H9 (cell line): Measurements from ENCODE around the gene SRGAP1. TPM values are rescaled to one million over a fixed set of nuclear protein-coding genes. Genes with fewer than 3 reads are reported as not detected.

Experiments used
- DNase-seq: peaks from one replicate; pipeline ENCODE4 v3.0.0-alpha.2; 2017
- H2AFZ ChIP-seq: one replicate; pipeline ENCODE4 v1.6.1; 2013; ENCODE audit warnings: mild to moderate bottlenecking, low read length, control low read depth, moderate library complexity
- H2AK5ac ChIP-seq: 2 replicates; pipeline ENCODE4 v1.6.1; 2013; ENCODE audit warnings: low read length, control low read depth, mixed read lengths; ENCODE audit not compliant: insufficient read length
- H2BK120ac ChIP-seq: one replicate; pipeline ENCODE4 v1.6.1; 2013; ENCODE audit warnings: low read depth, mild to moderate bottlenecking, low read length, control low read depth, inconsistent platforms; ENCODE audit not compliant: poor library complexity, severe bottlenecking
- H2BK12ac ChIP-seq: 2 replicates; pipeline ENCODE4 v1.6.1; 2013; ENCODE audit warnings: low read length, control low read depth, mixed read lengths, low read depth; ENCODE audit not compliant: insufficient read length
- H2BK15ac ChIP-seq: 2 replicates; pipeline ENCODE4 v1.6.1; 2013; ENCODE audit warnings: low read depth, low read length, control low read depth
- H2BK20ac ChIP-seq: one replicate; pipeline ENCODE4 v1.6.1; 2013; ENCODE audit warnings: low read depth, mild to moderate bottlenecking, low read length, control low read depth, inconsistent platforms; ENCODE audit not compliant: poor library complexity, severe bottlenecking
- H2BK5ac ChIP-seq: 2 replicates; pipeline ENCODE4 v1.6.1; 2013; ENCODE audit warnings: low read length, control low read depth, mixed read lengths; ENCODE audit not compliant: insufficient read length
- H3K14ac ChIP-seq: 2 replicates; pipeline ENCODE4 v1.6.1; 2013; ENCODE audit warnings: low read length, control low read depth; ENCODE audit not compliant: insufficient read depth
- H3K18ac ChIP-seq: 2 replicates; pipeline ENCODE4 v1.6.1; 2013; ENCODE audit warnings: low read depth, mild to moderate bottlenecking, mixed read lengths, low read length, control low read depth; ENCODE audit not compliant: insufficient read length
- H3K23ac ChIP-seq: 2 replicates; pipeline ENCODE4 v1.6.1; 2013; ENCODE audit warnings: low read length, control low read depth, mixed read lengths, low read depth; ENCODE audit not compliant: insufficient read length
- H3K23me2 ChIP-seq: 2 replicates; pipeline ENCODE4 v1.6.1; 2013; ENCODE audit warnings: low read depth, mild to moderate bottlenecking, mixed read lengths, low read length, control low read depth; ENCODE audit not compliant: insufficient read length, poor library complexity, severe bottlenecking
- H3K27ac ChIP-seq: 2 replicates; pipeline ENCODE4 v1.5.1; 2013; ENCODE audit warnings: low read length, control low read depth, mixed read lengths, low read depth; ENCODE audit not compliant: insufficient read length
- H3K27me3 ChIP-seq: 2 replicates; pipeline ENCODE4 v1.6.1; 2013; ENCODE audit warnings: low read length, control low read depth, inconsistent platforms; ENCODE audit not compliant: insufficient read depth
- H3K4ac ChIP-seq: 2 replicates; pipeline ENCODE4 v1.6.1; 2013; ENCODE audit warnings: low read depth, mild to moderate bottlenecking, control low read depth, inconsistent platforms, low read length, moderate library complexity
- H3K4me1 ChIP-seq: 2 replicates; pipeline ENCODE4 v1.6.1; 2013; ENCODE audit warnings: low read length, control low read depth, inconsistent platforms; ENCODE audit not compliant: insufficient read depth
- H3K4me2 ChIP-seq: 2 replicates; pipeline ENCODE4 v1.6.1; 2013; ENCODE audit warnings: low read length, control low read depth, mixed read lengths; ENCODE audit not compliant: insufficient read length, insufficient read depth
- H3K56ac ChIP-seq: 2 replicates; pipeline ENCODE4 v1.6.1; 2013; ENCODE audit warnings: low read depth, mild to moderate bottlenecking, mixed read lengths, low read length, control low read depth; ENCODE audit not compliant: insufficient read length
- H3K79me1 ChIP-seq: 2 replicates; pipeline ENCODE4 v1.6.1; 2013; ENCODE audit warnings: low read depth, mild to moderate bottlenecking, moderate library complexity, low read length, control low read depth, inconsistent platforms; ENCODE audit not compliant: insufficient read depth, poor library complexity, severe bottlenecking
- H3K79me2 ChIP-seq: 2 replicates; pipeline ENCODE4 v1.6.1; 2013; ENCODE audit warnings: low read length, control low read depth, inconsistent platforms; ENCODE audit not compliant: insufficient read depth
- H3K9ac ChIP-seq: 2 replicates; pipeline ENCODE4 v1.6.1; 2013; ENCODE audit warnings: low read length, control low read depth, mixed read lengths; ENCODE audit not compliant: insufficient read length; ENCODE audit errors: extremely low read depth
- H3K9me3 ChIP-seq: one replicate; pipeline ENCODE4 v1.6.1; 2013; ENCODE audit warnings: low read depth, low read length, inconsistent platforms; ENCODE audit not compliant: control insufficient read depth
- H3T11ph ChIP-seq: one replicate; pipeline ENCODE4 v1.6.1; 2013; ENCODE audit warnings: mild to moderate bottlenecking, low read length, control low read depth, inconsistent platforms
- H4K20me1 ChIP-seq: one replicate; pipeline ENCODE4 v1.6.1; 2013; ENCODE audit not compliant: control insufficient read depth, insufficient read length, insufficient read depth
- H4K5ac ChIP-seq: 2 replicates; pipeline ENCODE4 v1.6.1; 2013; ENCODE audit warnings: low read depth, mild to moderate bottlenecking, mixed read lengths, low read length, control low read depth; ENCODE audit not compliant: insufficient read length
- H4K8ac ChIP-seq: replicated peaks from 2 replicates; pipeline ENCODE4 v1.6.1; 2013; ENCODE audit warnings: low read length, control low read depth, mixed read lengths, low read depth; ENCODE audit not compliant: insufficient read length
- H4K91ac ChIP-seq: 2 replicates; pipeline ENCODE4 v1.6.1; 2013; ENCODE audit warnings: low read depth, mild to moderate bottlenecking, moderate library complexity, mixed read lengths, low read length, control low read depth; ENCODE audit not compliant: insufficient read length
- H3K27ac Mint-ChIP-seq, 3 experiments: 2 replicates in 2 of 3; 3 replicates in 1 of 3; pipeline ENCODE4 v1.8.0; 2020 to 2021; ENCODE audit warnings: mixed read lengths in 3 of 3, mild to moderate bottlenecking in 1 of 3, moderate library complexity in 1 of 3
- H3K27me3 Mint-ChIP-seq: 2 replicates; pipeline ENCODE4 v1.8.0; 2021; ENCODE audit warnings: low read depth, mild to moderate bottlenecking, moderate library complexity, mixed read lengths
- H3K36me3 Mint-ChIP-seq, 3 experiments: 2 replicates in 2 of 3; 3 replicates in 1 of 3; pipeline ENCODE4 v1.8.0; 2020 to 2021; ENCODE audit warnings: low read depth in 3 of 3, mixed read lengths in 3 of 3; ENCODE audit not compliant: insufficient read depth in 1 of 3
- H3K4me1 Mint-ChIP-seq, 2 experiments: 2 replicates each; pipeline ENCODE4 v1.8.0; 2020; ENCODE audit warnings: mixed read lengths in 2 of 2
- H3K4me3 Mint-ChIP-seq, 2 experiments: 2 replicates in 1 of 2; 3 replicates in 1 of 2; pipeline ENCODE4 v1.8.0; 2020 to 2021; ENCODE audit warnings: mild to moderate bottlenecking in 2 of 2, mixed read lengths in 2 of 2, moderate library complexity in 1 of 2
- H3K9me3 Mint-ChIP-seq, 2 experiments: 2 replicates in 1 of 2; 3 replicates in 1 of 2; pipeline ENCODE4 v1.8.0; 2020; ENCODE audit warnings: mild to moderate bottlenecking in 2 of 2, mixed read lengths in 2 of 2, moderate library complexity in 1 of 2
- CTCF ChIP-seq: fragments of 200-600 bp; sonication (generic); conservative IDR thresholded peaks from 3 replicates; pipeline ENCODE4 v1.8.0; 2021; ENCODE audit warnings: antibody characterized with exemption, mild to moderate bottlenecking
- WGBS: extraction: QIAGEN DNeasy Blood & Tissue Kit; methylation state at CpG from one replicate; pipeline ENCODE4 v1.1.7; 2013; ENCODE audit warnings: missing lambda C conversion rate, low lambda C conversion rate, mixed read lengths; ENCODE audit not compliant: insufficient read length; ENCODE audit errors: extremely low coverage; 5-methylcytosine and 5-hydroxymethylcytosine counted together
- total RNA-seq: library from RNA; stranded (reverse); gene quantifications from 2 replicates; pipeline ENCODE4 v1.2.1, GENCODE V29; 2021

The SRGAP1 gene
- total RNA-seq, 1 experiment from 2014 or later = 4.8 TPM

GRCh38 chr12:63846238-63846967, 1.9 kb downstream of the SRGAP1 start:
- Mint-ChIP-seq H3K4me1 (peaks cover 21 to 22% of the 10 kb centered on the region in 2 experiments), H3K27me3 (peaks cover 10% of the 10 kb centered on the region), H3K4me3 (peak overlapping the region in 1 of 2 experiments; percentile 99; a peak in 3 of 5 replicates), H3K36me3 (peaks cover 0 to 2% (median 0%) of the 10 kb centered on the region in 3 experiments; a peak in 1 of 7 replicates), H3K9me3 (no peaks in the 10 kb centered on the region), H3K27ac (no peak overlapping the region; a peak in 1 of 7 replicates)
- Histone ChIP-seq H2BK12ac (no peak overlapping the region), H3K79me1 (no peaks in the 10 kb centered on the region), H2BK5ac (no peak overlapping the region), H4K20me1 (no peaks in the 10 kb centered on the region), H3K9ac (no peak overlapping the region), H3K23ac (no peak overlapping the region), H3K4me2 (peak overlapping the region; percentile 99), H3K18ac (no peak overlapping the region), H3K27me3 (no peaks in the 10 kb centered on the region), H3K4ac (no peak overlapping the region), H3K23me2 (peaks cover 13% of the 10 kb centered on the region), H2BK15ac (no peak overlapping the region), H4K5ac (no peak overlapping the region), H3K56ac (no peak overlapping the region), H3K79me2 (peaks cover 5% of the 10 kb centered on the region; the same call in 1 of the 2 replicates), H2BK120ac (no peak overlapping the region), H2BK20ac (no peak overlapping the region), H3K4me1 (peaks cover 3% of the 10 kb centered on the region; the same call in 1 of the 2 replicates), H3K9me3 (no peaks in the 10 kb centered on the region), H4K8ac (no peak overlapping the region), H2AFZ (no peak overlapping the region), H2AK5ac (no peak overlapping the region), H3K14ac (no peak overlapping the region), H3K27ac (no peak overlapping the region), H3T11ph (no peak overlapping the region), H4K91ac (no peak overlapping the region)
- DNase-seq = no peak
- no CpG with 5 or more reads among the region's 6 CpGs for WGBS
- TF ChIP-seq CTCF = no peak
